HG03175 (cell line): ENCODE measurements around the gene BMPR1A.
"Not testable (repeated sequence)": the region's sequence is repeated elsewhere in the genome, so short reads cannot be mapped to it uniquely, and the experiment has no call there.

Source experiments
- ATAC-seq: cut with Tn5 transposase; IDR thresholded peaks from one replicate; pipeline ENCODE4 v1.9.1; 2021; ENCODE audit warnings: mild to moderate bottlenecking, moderate library complexity; ENCODE audit not compliant: unreplicated experiment

Gene BMPR1A

GRCh38 chr10:86837663-86838062, 81.2 kb downstream of the BMPR1A start:
- ATAC-seq = no peak

DNA sequence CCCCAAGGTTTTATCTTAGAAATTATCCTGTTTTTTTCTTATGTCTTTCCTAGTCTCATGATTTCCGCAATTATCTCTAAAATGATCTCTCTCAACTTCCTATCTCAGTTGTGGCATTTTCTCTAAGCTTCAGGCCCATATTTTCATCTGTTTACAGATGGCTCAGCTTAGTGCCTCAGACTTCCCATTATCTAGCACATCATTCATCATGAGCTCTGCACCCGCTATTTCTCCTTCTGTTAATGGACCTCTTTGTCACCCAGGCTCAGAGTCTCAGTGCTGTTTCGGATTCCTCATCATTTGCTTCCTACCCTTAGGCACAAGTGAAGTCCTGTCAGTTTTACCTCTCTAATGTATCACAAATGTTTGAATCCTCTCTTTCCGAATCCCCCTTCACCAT, 84.1 kb downstream of the BMPR1A start:
- no peak for ATAC-seq

DNA sequence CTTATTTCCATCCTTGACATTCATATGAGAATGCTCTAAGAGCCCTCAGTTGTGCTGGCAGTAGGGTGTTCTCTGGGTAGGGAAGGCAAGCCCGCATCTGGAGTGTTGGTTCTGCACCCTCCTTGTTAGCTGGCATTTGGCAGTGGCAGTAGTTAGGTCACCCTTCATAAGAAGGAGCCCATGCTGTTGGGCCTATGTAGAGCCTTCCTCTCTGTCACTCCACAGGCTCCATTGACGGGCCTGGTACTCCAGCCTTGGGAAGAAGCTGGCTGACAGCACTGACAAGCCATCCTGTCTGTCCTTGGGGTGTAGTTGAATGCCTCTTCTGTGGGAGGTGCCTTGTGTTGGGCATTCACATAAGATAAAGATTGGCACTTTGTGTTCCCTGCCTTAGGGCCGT, 89.7 kb downstream of the BMPR1A start:
- no peak for ATAC-seq

DNA sequence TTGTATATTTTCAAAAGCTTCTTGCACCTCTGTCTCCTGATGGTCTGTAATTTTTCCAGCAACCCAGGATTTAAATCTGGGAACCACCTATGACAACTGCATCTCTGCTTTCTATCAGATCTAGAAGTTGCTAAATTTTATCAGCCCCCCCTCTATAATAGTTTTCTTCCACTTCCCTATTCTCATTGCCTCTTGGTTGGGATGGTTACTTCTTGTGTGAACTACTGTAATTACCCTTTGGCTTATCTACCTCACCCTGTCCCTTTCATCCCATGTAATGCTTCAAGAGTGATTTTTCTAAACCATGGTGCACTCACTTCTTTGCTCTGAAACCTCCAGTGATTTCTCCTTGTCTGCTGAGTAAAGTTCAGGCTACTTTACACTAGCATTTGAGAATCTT, 92.3 kb downstream of the BMPR1A start:
- ATAC-seq = no peak

DNA sequence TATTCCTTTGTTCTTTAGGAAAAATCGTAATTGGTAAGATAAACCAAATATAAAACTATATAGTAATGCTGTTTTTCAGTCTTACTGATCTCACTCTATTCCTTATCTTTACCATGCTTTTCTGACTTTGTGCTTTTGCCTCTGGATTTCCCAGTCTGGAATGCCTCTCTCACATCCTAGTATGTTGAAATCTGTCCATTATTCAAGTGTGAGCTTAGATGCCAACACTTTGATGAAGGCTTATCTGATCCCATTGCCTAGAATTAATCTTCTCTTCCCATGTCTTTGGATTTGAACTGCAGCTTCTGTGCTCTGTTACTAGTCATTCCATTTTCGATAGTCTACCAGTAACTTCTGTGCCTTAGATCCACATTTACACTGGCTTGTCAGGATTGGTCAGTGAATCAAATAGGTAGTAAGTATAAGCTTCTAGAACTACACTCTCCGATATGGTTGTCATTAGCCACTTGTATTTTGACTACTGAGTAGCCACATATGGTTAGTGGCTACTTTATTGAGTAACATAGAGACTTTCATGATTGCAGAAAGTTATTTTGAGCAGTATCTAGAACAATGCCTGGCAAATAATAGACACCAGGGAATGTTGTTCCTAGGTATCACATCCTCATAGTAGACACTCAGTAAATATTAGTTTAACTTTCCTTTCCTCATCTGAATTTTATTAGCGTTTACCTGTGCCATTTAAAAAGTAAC, 92.9 kb downstream of the BMPR1A start:
- ATAC-seq = peak; percentile 46

GRCh38 chr10:86850481-86850880, 94.1 kb downstream of the BMPR1A start:
- no peak for ATAC-seq

GRCh38 chr10:86851328-86852207, 95.1 kb downstream of the BMPR1A start:
- ATAC-seq = no peak

DNA sequence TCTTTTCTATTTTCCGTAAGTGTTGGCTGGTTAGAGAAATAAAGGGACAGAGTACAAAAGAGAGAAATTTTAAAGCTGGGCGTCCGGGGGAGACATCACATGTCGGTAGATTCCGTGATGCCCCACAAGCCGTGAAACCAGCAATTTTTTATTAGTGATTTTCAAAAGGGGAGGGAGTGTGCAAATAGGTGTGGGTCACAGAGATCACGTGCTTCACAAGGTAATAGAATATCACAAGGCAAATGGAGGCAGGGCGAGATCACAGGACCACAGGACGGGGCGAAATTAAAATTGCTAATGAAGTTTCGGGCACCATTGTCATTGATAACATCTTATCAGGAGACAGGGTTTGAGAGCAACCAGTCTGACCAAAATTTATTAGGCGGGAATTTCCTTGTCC, 97.2 kb downstream of the BMPR1A start:
- ATAC-seq = not testable (repeated sequence)

- no peak for ATAC-seq
These were observed 99.1 kb downstream of the BMPR1A start for GRCh38 chr10:86855513-86855912.

- ATAC-seq = no peak
These were observed 99.7 kb downstream of the BMPR1A start for GRCh38 chr10:86856156-86856555.

GRCh38 chr10:86857128-86857721, 100.8 kb downstream of the BMPR1A start:
- ATAC-seq = no peak

- no peak for ATAC-seq
These were observed 101.6 kb downstream of the BMPR1A start for GRCh38 chr10:86858011-86858410.

DNA sequence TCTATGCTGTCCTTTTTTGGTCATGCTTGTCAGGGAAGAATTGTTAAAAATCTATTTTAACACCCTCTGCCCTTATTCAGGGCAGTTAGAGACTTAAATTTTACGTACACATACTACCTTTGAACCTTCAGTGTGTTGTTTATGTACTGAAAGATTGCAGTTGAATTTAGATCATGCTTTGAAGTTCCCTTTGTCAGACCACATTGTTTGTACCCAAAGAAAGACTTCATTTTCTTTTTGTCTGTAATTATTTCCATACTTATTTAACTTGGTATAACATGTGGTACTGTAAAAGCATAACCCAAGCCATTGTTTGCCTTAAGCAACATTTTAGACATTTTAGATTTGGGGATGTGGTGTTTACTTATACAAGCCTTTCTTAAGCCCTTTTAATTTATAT, 104.9 kb downstream of the BMPR1A start:
- ATAC-seq = no peak

- no peak for ATAC-seq
These were observed 106.0 kb downstream of the BMPR1A start for GRCh38 chr10:86862373-86862772.

- no peak for ATAC-seq
These were observed 106.5 kb downstream of the BMPR1A start for GRCh38 chr10:86862786-86863483.

GRCh38 chr10:86863484-86863842, 107.0 kb downstream of the BMPR1A start:
- ATAC-seq = no peak

DNA sequence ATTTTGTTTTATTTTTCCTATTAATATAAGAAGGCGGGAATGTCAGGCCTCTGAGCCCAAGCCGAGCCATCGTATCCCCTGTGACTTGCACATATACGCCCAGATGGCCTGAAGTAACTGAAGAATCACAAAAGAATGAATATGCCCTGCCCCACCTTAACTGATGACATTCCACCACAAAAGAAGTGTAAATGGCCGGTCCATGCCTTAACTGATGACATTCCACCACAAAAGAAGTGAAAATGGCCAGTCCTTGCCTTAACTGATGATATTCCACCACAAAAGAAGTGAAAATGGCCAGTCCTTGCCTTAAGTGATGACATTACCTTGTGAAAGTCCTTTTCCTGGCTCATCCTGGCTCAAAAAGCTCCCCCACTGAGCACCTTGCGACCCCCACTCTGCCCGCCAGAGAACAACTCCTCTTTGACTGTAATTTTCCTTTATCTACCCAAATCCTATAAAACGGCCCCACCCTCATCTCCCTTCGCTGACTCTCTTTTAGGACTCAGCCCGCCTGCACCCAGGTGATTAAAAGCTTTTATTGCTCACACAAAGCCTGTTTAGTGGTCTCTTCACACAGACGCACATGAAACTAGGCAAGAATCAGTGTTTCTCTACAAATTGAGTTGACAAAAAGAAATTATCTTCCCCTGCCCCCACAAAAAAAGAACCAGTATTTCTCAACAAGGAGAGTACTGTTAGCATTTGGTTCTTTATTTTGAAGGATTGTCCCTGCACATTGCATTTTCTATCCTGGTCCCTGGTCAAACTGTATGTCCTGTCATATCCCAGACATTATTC, 108.8 kb downstream of the BMPR1A start:
- ATAC-seq = not testable (repeated sequence)

DNA sequence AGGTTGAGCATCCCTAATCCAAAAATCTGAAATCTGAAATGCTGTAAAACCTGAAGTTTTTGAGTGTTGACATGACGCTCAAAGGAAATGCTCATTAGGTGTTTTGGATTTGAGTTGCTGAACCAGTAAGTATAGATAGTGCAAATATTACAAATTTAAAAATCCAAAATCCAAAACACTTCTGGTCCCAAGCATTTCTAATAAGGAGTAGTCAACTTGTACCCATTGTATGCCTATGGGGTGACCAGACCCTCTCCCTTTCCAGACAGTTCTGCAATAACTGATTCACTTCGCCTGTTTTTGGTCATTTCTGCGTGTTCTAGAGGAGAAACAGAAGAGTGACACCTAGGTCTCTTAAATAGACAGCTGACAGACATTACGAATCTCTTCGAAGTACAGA, 110.7 kb downstream of the BMPR1A start:
- ATAC-seq = no peak

- no peak for ATAC-seq
These were observed 111.9 kb downstream of the BMPR1A start for GRCh38 chr10:86868353-86868752.

GRCh38 chr10:86870679-86871078, 114.3 kb downstream of the BMPR1A start:
- ATAC-seq = no peak
